PFSK-1 (cell line): ENCODE data around the gene RERE.

Experiments
- POLR2AphosphoS5 ChIP-seq: IDR thresholded peaks from 2 replicates; pipeline ENCODE4 v1.6.1; 2012; ENCODE audit warnings: low read depth, mild to moderate bottlenecking, control low read depth, low read length, moderate library complexity
- REST ChIP-seq, 2 experiments: IDR thresholded peaks; 2 replicates each; pipeline versions ENCODE4 v1.6.1 to v1.8.0; 2011 to 2012; ENCODE audit warnings: low read depth in 2 of 2, low read length in 2 of 2, control low read depth in 1 of 2, inconsistent platforms in 1 of 2, mild to moderate bottlenecking in 1 of 2, moderate library complexity in 1 of 2; ENCODE audit not compliant: insufficient read depth in 1 of 2
- TAF1 ChIP-seq: IDR thresholded peaks from 2 replicates; pipeline ENCODE4 v1.6.1; 2012; ENCODE audit warnings: low read length, control low read depth, borderline replicate concordance; ENCODE audit not compliant: insufficient read depth

GRCh38 chr1:8665833-8666232 is 151.6 kb downstream of the RERE start:
- no peak for TF ChIP-seq REST (IDR thresholded peaks at IDR 0.05; ENCODE audit: insufficient read depth in 1 of 2, low read depth in 2 of 2, low read length in 2 of 2)
- TF ChIP-seq POLR2AphosphoS5: no peak
- TF ChIP-seq TAF1: no peak
